ENCODE results near the gene INSL6.
"Not testable (repeated sequence)": the region's sequence is repeated elsewhere in the genome, so short reads cannot be mapped to it uniquely, and the experiment has no call there.

The INSL6 gene

GRCh38 chr9:5185220-5185840, at the start of gene INSL6:
INSL6 (minus strand) TSS chr9:5185639; CDS start chr9:5185602, 37 bp downstream.
- no peak for DNase-seq (ENCODE audit: low read depth in 1 of 2, low spot score in 1 of 2)

GRCh38 chr9:5231212-5231611, 45.8 kb upstream of the INSL6 start, which contains the start of gene INSL4:
INSL4 (plus strand) TSS chr9:5231419; CDS start chr9:5231524, 105 bp downstream.
- no peak for DNase-seq (ENCODE audit: low read depth in 1 of 2, low spot score in 1 of 2)

GRCh38 chr9:5230554-5230953, 45.1 kb upstream of the INSL6 start:
- no peak for DNase-seq (ENCODE audit: low read depth in 1 of 2, low spot score in 1 of 2)

- DNase-seq (ENCODE audit: low read depth in 1 of 2, low spot score in 1 of 2), result no peak
These were observed 19.6 kb upstream of the INSL6 start for GRCh38 chr9:5205071-5205470.

GRCh38 chr9:5195463-5195862, 10.0 kb upstream of the INSL6 start:
- DNase-seq (ENCODE audit: low read depth in 1 of 2, low spot score in 1 of 2), result no peak

- no peak for DNase-seq (ENCODE audit: low read depth in 1 of 2, low spot score in 1 of 2)
These were observed 7.9 kb upstream of the INSL6 start for GRCh38 chr9:5193345-5193744.

GRCh38 chr9:5191985-5192384, 6.5 kb upstream of the INSL6 start:
- DNase-seq (ENCODE audit: low read depth in 1 of 2, low spot score in 1 of 2), result no peak

GRCh38 chr9:5188060-5188984, 2.9 kb upstream of the INSL6 start:
- no peak for DNase-seq (ENCODE audit: low read depth in 1 of 2, low spot score in 1 of 2)

GRCh38 chr9:5186416-5187169, 1.2 kb upstream of the INSL6 start:
- peak in 1 of 2 donors; percentile 23 for DNase-seq (ENCODE audit: low read depth in 1 of 2, low spot score in 1 of 2)

- no peak for DNase-seq (ENCODE audit: low read depth in 1 of 2, low spot score in 1 of 2)
These were observed 663 bp downstream of the INSL6 start for GRCh38 chr9:5184776-5185175.

- not testable (repeated sequence) for DNase-seq (ENCODE audit: low read depth in 1 of 2, low spot score in 1 of 2)
These were observed 4.8 kb downstream of the INSL6 start for GRCh38 chr9:5180631-5181030.

- no peak for DNase-seq (ENCODE audit: low read depth in 1 of 2, low spot score in 1 of 2)
These were observed 7.2 kb downstream of the INSL6 start for GRCh38 chr9:5178126-5178805.

GRCh38 chr9:5146241-5146640, 39.2 kb downstream of the INSL6 start:
- no peak for DNase-seq (ENCODE audit: low read depth in 1 of 2, low spot score in 1 of 2)

- no peak for DNase-seq (ENCODE audit: low read depth in 1 of 2, low spot score in 1 of 2)
These were observed 41.2 kb downstream of the INSL6 start for GRCh38 chr9:5144217-5144616.

GRCh38 chr9:5140151-5140550, 45.3 kb downstream of the INSL6 start:
- no peak for DNase-seq (ENCODE audit: low read depth in 1 of 2, low spot score in 1 of 2)

GRCh38 chr9:5122516-5122915, 62.9 kb downstream of the INSL6 start:
- DNase-seq (ENCODE audit: low read depth in 1 of 2, low spot score in 1 of 2), result no peak

- DNase-seq (ENCODE audit: low read depth in 1 of 2, low spot score in 1 of 2), result no peak
These were observed 63.3 kb downstream of the INSL6 start for GRCh38 chr9:5122116-5122515.

- no peak for DNase-seq (ENCODE audit: low read depth in 1 of 2, low spot score in 1 of 2)
These were observed 71.3 kb downstream of the INSL6 start for GRCh38 chr9:5113994-5114748.
